Thyroid gland (tissue), 4 donors: ENCODE data around the gene FRMD8.

Experiments used
- CTCF ChIP-seq, 6 experiments: fragments of 200-600 bp in 3 of 6; fragments of 450-650 bp in 3 of 6; sonication (generic) in 3 of 6; IDR thresholded peaks; one replicate each; pipeline ENCODE4 v1.5.1; 2016 to 2019; ENCODE audit warnings: antibody characterized with exemption in 6 of 6, mild to moderate bottlenecking in 2 of 6, inconsistent platforms in 1 of 6, moderate library complexity in 1 of 6
- POLR2A ChIP-seq, 2 donors: fragments of 450-650 bp; IDR thresholded peaks; one replicate each; pipeline ENCODE4 v1.6.1; 2017; ENCODE audit warnings: antibody characterized with exemption in 2 of 2, mild to moderate bottlenecking in 2 of 2, moderate library complexity in 1 of 2

DNA sequence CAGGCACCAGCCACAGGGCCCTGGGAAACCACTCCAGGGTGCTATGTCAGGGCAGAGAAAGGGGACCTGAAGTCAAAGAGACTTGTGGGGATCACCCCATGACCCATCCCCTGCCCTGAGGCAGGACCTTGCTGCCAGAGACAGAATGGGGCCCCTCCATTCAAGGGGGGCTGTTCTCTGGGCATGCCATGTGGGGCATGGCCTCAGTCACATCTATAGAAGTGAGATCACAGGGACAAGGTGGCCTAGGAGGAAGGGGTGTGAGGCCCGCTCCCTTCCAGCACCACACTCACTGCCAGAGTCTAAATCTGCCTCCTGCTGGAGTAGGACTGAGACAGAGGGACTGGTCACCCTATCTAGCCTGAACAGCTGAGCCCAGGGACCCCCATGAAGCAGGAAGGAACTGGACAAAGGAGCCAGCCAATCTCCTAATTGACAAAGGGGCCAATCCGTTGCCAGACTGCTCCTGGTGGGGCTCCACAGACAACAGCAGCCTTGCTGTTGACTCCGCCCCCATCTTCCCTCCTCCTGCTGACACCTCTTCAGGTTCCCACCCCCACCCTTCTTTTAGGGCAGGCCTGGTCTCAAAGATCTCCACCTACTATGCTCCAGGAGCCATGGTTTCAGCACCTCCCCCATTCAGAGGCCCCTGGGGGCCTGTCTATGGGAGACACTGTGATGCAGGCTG is 62.1 kb downstream of the FRMD8 start:
- no peak for TF ChIP-seq CTCF (IDR thresholded peaks at IDR 0.05)
- no peak for TF ChIP-seq POLR2A (IDR thresholded peaks at IDR 0.05)
